HEK293T (cell line): Measurements from ENCODE around the gene CCDC182.

ENCODE experiments used
- L3MBTL2 ChIP-seq: fragments of 450-650 bp; conservative IDR thresholded peaks from 2 replicates; pipeline ENCODE4 v1.6.1; 2016; ENCODE audit warnings: mild to moderate bottlenecking
- SP1 ChIP-seq: fragments of 450-650 bp; IDR thresholded peaks from 2 replicates; pipeline ENCODE4 v1.6.1; 2017
- TARDBP ChIP-seq: fragments of 450-650 bp; IDR thresholded peaks from 2 replicates; pipeline ENCODE4 v1.6.1; 2016

- TF ChIP-seq SP1 (no peak), L3MBTL2 (no peak), TARDBP (no peak)
Observed at GRCh38 chr17:57746221-57746620, 1.1 kb upstream of the CCDC182 start.
